ENCODE measurements around the gene GNG11.

- TF ChIP-seq CTCF (IDR thresholded peaks at IDR 0.05) (no peak), POLR2AphosphoS5 (IDR thresholded peaks at IDR 0.05) (no peak)
Observed at GRCh38 chr7:93945756-93946535, 24.4 kb downstream of the GNG11 start.
